GM23248 (cell line): ENCODE data around the gene UQCRQ.

Source experiments
- EZH2 ChIP-seq: fragments of 200-600 bp; sonication (generic); IDR thresholded peaks from 2 replicates; pipeline ENCODE4 v1.6.1; 2018; ENCODE audit warnings: antibody characterized with exemption, mild to moderate bottlenecking; ENCODE audit not compliant: insufficient read depth, poor library complexity, severe bottlenecking
- EZH2phosphoT487 ChIP-seq: fragments of 200-600 bp; sonication (generic); IDR thresholded peaks from 2 replicates; pipeline ENCODE4 v1.6.1; 2018; ENCODE audit warnings: antibody characterized with exemption, moderate library complexity, mild to moderate bottlenecking, low read depth; ENCODE audit not compliant: insufficient read depth

GRCh38 chr5:132840896-132841295 lies 25.5 kb upstream of the UQCRQ start:
- no peak for TF ChIP-seq EZH2phosphoT487
- no peak for TF ChIP-seq EZH2
